Central memory CD8-positive, alpha-beta T cell (primary cell): Measurements from ENCODE around the gene FGGY.
A peak's percentile ranks its signal among the peaks of the same experiment; 100 is the strongest.
"Not testable (repeated sequence)": the region's sequence is repeated elsewhere in the genome, so short reads cannot be mapped to it uniquely, and the experiment has no call there.

Experiments used
- ATAC-seq: fragments of 150-1000 bp; cut with Tn5 transposase; replicated peaks from 2 replicates; pipeline ENCODE4 v1.10.0; 2022; ENCODE audit warnings: mild to moderate bottlenecking, moderate FRiP score, moderate number of reproducible peaks; ENCODE audit not compliant: poor library complexity, severe bottlenecking; ENCODE audit errors: extremely low read depth
- DNase-seq, 2 donors: peaks; one replicate each; pipeline ENCODE4 v3.0.0; 2021; ENCODE audit warnings: low spot score in 2 of 2
- H3K27ac Mint-ChIP-seq: one replicate; pipeline ENCODE4 v1.8.0; 2022; ENCODE audit warnings: low read depth, mild to moderate bottlenecking, moderate library complexity, mixed read lengths
- H3K27me3 Mint-ChIP-seq: one replicate; pipeline ENCODE4 v1.8.0; 2022; ENCODE audit warnings: mixed read lengths
- H3K36me3 Mint-ChIP-seq: one replicate; pipeline ENCODE4 v1.8.0; 2022; ENCODE audit warnings: mild to moderate bottlenecking, moderate library complexity, mixed read lengths; ENCODE audit not compliant: insufficient read depth
- H3K4me1 Mint-ChIP-seq: one replicate; pipeline ENCODE4 v1.8.0; 2022; ENCODE audit warnings: mixed read lengths
- H3K4me3 Mint-ChIP-seq: one replicate; pipeline ENCODE4 v1.8.0; 2022; ENCODE audit warnings: mild to moderate bottlenecking, moderate library complexity, mixed read lengths
- H3K9me3 Mint-ChIP-seq: one replicate; pipeline ENCODE4 v1.8.0; 2022; ENCODE audit warnings: mixed read lengths

The FGGY gene

DNA sequence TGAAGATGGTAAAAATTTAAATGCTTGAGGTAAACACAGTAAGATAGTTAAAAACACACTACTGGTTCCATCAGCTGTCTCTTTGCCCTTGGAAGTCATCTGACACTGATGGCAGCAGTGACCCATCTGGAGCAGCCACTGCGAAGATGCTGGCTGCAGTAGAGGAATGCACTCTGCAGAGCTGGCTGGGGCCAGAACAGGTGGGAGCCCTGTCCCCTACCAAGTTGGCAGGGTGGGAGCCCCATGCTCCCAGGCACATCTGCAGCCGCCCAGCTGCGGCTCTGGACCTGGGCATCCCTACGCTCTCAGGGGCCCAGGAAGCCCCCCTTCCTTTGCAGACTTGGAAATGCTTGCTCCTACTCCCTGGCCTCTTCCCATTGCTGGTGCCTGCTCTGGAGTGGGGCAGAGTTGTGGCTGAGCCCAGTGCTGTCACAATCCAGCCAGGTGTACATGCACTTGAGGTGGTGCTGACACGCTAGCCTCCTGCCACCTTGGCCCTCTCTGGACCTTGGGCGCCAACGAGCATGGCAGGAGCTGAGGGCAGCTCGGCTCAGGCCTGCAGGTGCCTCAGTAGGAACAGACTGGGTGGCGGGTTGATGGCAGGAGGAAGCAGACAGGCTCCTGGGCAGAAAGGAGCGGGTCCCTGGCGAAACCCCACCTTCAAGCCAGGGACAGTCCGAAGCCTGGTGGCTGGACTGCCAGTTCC, 227.0 kb downstream of the FGGY start:
- Mint-ChIP-seq H3K27me3 (no peaks in the 10 kb centered on the region), H3K27ac (no peak overlapping the region)

DNA sequence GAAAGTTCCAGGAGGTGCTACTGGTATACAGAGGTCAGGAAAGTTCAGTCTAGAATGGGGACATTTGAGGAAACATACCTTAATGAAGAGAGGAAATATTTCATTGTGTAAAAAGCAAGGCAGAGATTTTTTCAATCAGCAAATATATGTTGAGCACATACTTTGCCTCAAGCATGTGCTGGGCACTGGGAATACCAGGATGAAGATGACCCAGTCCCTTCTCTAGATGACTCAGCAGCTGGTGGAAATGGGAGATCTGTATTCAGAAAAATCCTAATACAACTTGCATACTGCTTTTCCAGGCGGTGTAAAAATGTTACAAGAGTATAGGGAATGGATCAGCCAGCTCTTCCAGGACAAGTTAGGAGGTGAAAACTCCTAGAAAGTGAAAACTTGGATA, 229.3 kb downstream of the FGGY start:
- Mint-ChIP-seq H3K36me3 (no peaks in the 10 kb centered on the region), H3K27me3 (no peaks in the 10 kb centered on the region), H3K9me3 (no peaks in the 10 kb centered on the region), H3K4me3 (no peak overlapping the region), H3K27ac (no peak overlapping the region), H3K4me1 (no peaks in the 10 kb centered on the region)
- no peak for DNase-seq
- no peak for ATAC-seq

More for the DNA sequence above, 227.0 kb downstream of the FGGY start:
- H3K4me3 Mint-ChIP-seq, result no peak overlapping the region
- no peak for DNase-seq
- H3K36me3 Mint-ChIP-seq, result no peaks in the 10 kb centered on the region
- no peaks in the 10 kb centered on the region for H3K9me3 Mint-ChIP-seq
- ATAC-seq, result no peak
- H3K4me1 Mint-ChIP-seq, result no peaks in the 10 kb centered on the region

DNA sequence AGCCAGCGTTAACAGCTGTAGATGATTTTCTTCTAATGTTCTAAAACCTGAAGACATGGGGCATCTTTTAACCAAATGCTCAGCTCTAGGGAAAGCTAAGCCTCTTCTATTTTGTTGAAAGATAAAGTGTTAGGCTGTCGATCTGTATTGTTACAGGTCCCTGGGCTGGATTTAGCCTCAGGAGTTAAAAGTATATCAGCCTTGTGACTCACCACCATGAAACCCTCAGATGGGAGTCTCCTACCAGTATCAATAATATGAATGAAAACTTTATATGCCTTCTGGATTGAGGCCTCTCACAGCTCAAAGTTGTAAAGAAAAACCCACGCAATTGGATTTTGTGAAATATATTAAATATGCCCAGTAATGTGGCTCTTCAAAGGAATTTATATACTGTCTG, 231.6 kb downstream of the FGGY start:
- Mint-ChIP-seq H3K4me1 (no peaks in the 10 kb centered on the region), H3K4me3 (no peak overlapping the region), H3K9me3 (no peaks in the 10 kb centered on the region), H3K36me3 (no peaks in the 10 kb centered on the region), H3K27ac (no peak overlapping the region), H3K27me3 (no peaks in the 10 kb centered on the region)
- DNase-seq, result no peak
- no peak for ATAC-seq

- Mint-ChIP-seq H3K27ac (no peak overlapping the region), H3K27me3 (no peaks in the 10 kb centered on the region), H3K9me3 (no peaks in the 10 kb centered on the region), H3K4me1 (no peaks in the 10 kb centered on the region), H3K4me3 (no peak overlapping the region), H3K36me3 (no peaks in the 10 kb centered on the region)
- DNase-seq, result no peak
- no peak for ATAC-seq
Measured at GRCh38 chr1:59528900-59529299, 232.0 kb downstream of the FGGY start.

DNA sequence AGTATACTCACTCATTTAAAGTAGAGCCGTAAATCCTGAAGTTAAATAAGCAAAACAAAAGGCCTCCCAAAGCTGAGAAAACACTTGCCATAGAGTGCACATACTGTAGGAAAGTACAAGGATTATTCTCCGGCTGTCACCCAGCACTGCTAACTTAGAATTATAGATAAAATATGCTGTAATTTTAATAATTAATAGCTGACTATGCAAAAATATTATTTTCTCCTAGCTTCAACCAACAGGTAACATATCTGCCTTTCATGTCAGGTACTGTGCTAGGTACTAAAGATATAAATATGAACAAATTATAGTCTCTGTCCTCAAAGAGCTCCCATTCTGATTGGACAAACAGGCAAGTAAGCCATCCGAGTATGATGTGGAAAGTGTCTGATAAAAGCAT, 233.2 kb downstream of the FGGY start:
- Mint-ChIP-seq H3K27me3 (no peaks in the 10 kb centered on the region), H3K27ac (no peak overlapping the region), H3K9me3 (no peaks in the 10 kb centered on the region), H3K4me3 (no peak overlapping the region), H3K4me1 (no peaks in the 10 kb centered on the region), H3K36me3 (no peaks in the 10 kb centered on the region)
- no peak for ATAC-seq
- DNase-seq, result no peak

DNA sequence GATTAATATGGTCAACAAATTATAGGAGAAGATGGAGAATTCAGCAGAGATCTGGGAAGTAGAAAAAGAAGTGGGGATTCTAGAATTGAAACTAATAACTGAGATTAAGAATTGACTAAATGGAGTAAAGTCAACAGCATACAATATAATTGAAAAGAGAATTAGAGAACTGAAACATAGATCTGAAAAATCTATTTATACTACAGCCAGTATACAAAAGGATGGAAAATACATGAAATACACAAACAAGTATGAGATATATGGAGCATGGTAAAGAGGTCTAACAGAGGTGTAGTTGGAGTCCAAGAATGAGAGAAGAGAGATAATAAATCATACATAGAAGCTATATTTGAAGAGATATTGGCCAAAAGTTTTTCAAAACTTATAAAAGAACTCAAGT, 235.2 kb downstream of the FGGY start:
- Mint-ChIP-seq H3K36me3 (no peaks in the 10 kb centered on the region), H3K27ac (no peak overlapping the region), H3K4me3 (no peak overlapping the region)

DNA sequence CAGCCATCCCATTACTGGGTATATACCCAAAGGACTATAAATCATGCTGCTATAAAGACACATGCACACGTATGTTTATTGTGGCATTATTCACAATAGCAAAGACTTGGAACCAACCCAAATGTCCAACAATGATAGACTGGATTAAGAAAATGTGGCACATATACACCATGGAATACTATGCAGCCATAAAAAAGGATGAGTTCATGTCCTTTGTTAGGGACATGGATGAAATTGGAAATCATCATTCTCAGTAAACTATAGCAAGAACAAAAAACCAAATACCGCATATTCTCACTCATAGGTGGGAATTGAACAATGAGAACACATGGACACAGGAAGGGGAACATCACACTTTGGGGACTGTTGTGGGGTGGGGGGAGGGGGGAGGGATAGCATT, 241.6 kb downstream of the FGGY start:
- not testable (repeated sequence) for ATAC-seq, H3K4me1 Mint-ChIP-seq, H3K27ac Mint-ChIP-seq, DNase-seq, H3K36me3 Mint-ChIP-seq, H3K4me3 Mint-ChIP-seq, H3K9me3 Mint-ChIP-seq, H3K27me3 Mint-ChIP-seq

More for the DNA sequence above, 235.2 kb downstream of the FGGY start:
- H3K9me3 Mint-ChIP-seq, result no peaks in the 10 kb centered on the region
- H3K27me3 Mint-ChIP-seq, result no peaks in the 10 kb centered on the region
- ATAC-seq (no peak), DNase-seq (no peak)
- H3K4me1 Mint-ChIP-seq, result no peaks in the 10 kb centered on the region

- ATAC-seq (no peak), DNase-seq (no peak)
- no peaks in the 10 kb centered on the region for H3K27me3 Mint-ChIP-seq
- H3K4me3 Mint-ChIP-seq, result no peak overlapping the region
- peaks cover 15% of the 10 kb centered on the region for H3K4me1 Mint-ChIP-seq
- H3K9me3 Mint-ChIP-seq, result no peaks in the 10 kb centered on the region
- no peaks in the 10 kb centered on the region for H3K36me3 Mint-ChIP-seq
- no peak overlapping the region for H3K27ac Mint-ChIP-seq
Measured at GRCh38 chr1:59539961-59540681, 243.2 kb downstream of the FGGY start.

- Mint-ChIP-seq H3K27ac (no peak overlapping the region), H3K4me1 (peaks cover 15% of the 10 kb centered on the region), H3K9me3 (no peaks in the 10 kb centered on the region), H3K4me3 (no peak overlapping the region), H3K36me3 (no peaks in the 10 kb centered on the region), H3K27me3 (no peaks in the 10 kb centered on the region)
- no peak for DNase-seq
- ATAC-seq, result no peak
Measured at GRCh38 chr1:59541161-59541560, 244.3 kb downstream of the FGGY start.

- ATAC-seq (no peak), DNase-seq (no peak)
- H3K27ac Mint-ChIP-seq, result no peak overlapping the region
Measured at GRCh38 chr1:59541891-59542290, 245.0 kb downstream of the FGGY start.

GRCh38 chr1:59543211-59543668, 246.3 kb downstream of the FGGY start:
- H3K9me3 Mint-ChIP-seq, result no peaks in the 10 kb centered on the region
- DNase-seq (no peak), ATAC-seq (no peak)
- no peak overlapping the region for H3K27ac Mint-ChIP-seq
- no peak overlapping the region for H3K4me3 Mint-ChIP-seq
- no peaks in the 10 kb centered on the region for H3K27me3 Mint-ChIP-seq
- no peaks in the 10 kb centered on the region for H3K36me3 Mint-ChIP-seq
- H3K4me1 Mint-ChIP-seq, result peaks cover 15% of the 10 kb centered on the region

More at GRCh38 chr1:59541891-59542290, 245.0 kb downstream of the FGGY start:
- no peaks in the 10 kb centered on the region for H3K36me3 Mint-ChIP-seq
- no peaks in the 10 kb centered on the region for H3K9me3 Mint-ChIP-seq
- no peaks in the 10 kb centered on the region for H3K27me3 Mint-ChIP-seq
- peaks cover 15% of the 10 kb centered on the region for H3K4me1 Mint-ChIP-seq
- no peak overlapping the region for H3K4me3 Mint-ChIP-seq

DNA sequence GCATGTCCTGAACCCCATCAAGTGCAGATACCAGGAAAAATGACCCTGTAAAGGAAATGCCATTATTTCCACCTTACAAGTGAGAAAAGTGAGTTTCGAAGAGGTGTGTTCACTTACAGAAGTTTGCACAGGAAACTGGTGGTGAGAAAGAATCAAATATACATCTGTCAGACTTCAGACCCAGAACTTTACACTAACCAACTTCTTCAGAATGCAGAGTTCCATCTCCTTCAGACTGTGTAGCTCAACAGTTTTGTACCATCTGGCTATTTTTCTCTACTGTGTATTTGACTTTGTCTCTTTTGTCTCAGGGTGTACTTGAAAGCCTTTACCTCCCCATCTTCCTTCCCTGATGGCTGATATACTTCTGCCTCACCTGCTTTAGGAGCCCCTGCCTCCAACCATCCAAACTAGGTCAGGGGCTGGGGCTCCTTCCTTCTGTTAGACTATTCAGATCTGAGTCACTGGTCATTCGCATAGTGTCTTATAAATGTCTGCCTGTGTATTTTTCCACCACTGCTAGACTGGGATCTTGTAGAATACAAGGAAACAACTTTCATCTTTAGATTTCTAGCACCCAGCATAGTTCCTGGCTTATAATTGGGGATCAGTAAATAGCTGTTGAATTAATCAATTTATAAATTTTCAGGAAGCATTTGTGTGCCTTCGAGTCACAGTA, 247.9 kb downstream of the FGGY start:
- no peaks in the 10 kb centered on the region for H3K9me3 Mint-ChIP-seq
- peaks cover 15% of the 10 kb centered on the region for H3K4me1 Mint-ChIP-seq
- no peak overlapping the region for H3K4me3 Mint-ChIP-seq
- H3K27me3 Mint-ChIP-seq, result no peaks in the 10 kb centered on the region
- H3K27ac Mint-ChIP-seq, result peak overlapping the region; percentile 33
- ATAC-seq, result no peak
- DNase-seq, result no peak
- H3K36me3 Mint-ChIP-seq, result no peaks in the 10 kb centered on the region

DNA sequence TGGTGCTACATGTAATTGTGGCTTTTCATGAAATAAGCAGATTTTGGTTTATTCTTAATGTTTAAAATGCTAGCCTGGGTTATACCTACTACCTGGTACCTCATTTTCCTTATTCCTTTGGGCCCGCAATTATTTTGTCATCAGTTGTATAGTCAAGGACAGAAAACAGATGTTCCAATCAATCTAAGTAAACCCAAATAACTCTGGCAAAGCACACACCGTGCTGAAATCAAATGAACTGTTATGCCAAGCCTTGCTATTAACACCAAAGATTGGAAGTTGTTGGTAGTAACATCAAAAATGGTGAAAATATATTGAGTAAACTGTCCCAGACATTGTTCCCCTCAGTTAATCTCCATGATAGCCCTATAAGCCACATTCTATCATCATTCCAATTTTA, 248.9 kb downstream of the FGGY start:
- H3K27me3 Mint-ChIP-seq, result no peaks in the 10 kb centered on the region
- ATAC-seq (no peak), DNase-seq (no peak)
- H3K9me3 Mint-ChIP-seq, result no peaks in the 10 kb centered on the region
- no peak overlapping the region for H3K27ac Mint-ChIP-seq
- no peak overlapping the region for H3K4me3 Mint-ChIP-seq
- peaks cover 15% of the 10 kb centered on the region for H3K4me1 Mint-ChIP-seq
- no peaks in the 10 kb centered on the region for H3K36me3 Mint-ChIP-seq
